Measurements from ENCODE around the gene PHF2. TPM values are rescaled to one million over a fixed set of nuclear protein-coding genes. Genes with fewer than 3 reads are reported as not detected.

PHF2 gene
- total RNA-seq, 2 donors from 2014 or later: 22.7 to 23.4 TPM

DNA sequence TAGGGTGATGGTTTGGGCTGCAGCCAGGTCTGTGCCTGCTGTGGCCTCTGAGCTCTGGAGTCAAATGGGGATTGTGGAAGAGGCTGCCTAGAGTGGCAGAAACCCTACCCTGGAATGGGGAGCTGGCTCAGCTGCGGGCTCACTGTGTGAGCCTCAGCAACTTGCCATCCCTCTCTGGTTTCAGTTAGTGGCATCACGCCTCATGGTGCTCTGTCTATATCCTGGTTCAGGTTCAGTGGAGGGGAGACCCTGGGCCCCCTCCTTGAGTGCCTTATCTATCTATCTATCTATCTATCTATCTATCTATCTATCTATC is 132.6 kb downstream of the PHF2 start:
- H3K4me3 ChIP-seq: no peak overlapping the region
- no peak overlapping the region for H3K27ac ChIP-seq
- H3K27me3 ChIP-seq: no peaks in the 10 kb centered on the region
- no peak for DNase-seq
- no peaks in the 10 kb centered on the region for H3K36me3 ChIP-seq
- no peak overlapping the region for H3K9ac ChIP-seq (ENCODE audit: low read depth in 2 of 2, low read length in 2 of 2)
- no peaks in the 10 kb centered on the region for H3K4me1 ChIP-seq
- intact Hi-C loops (cut with DNase I): no loop called here
- TF ChIP-seq, protein P1, sequence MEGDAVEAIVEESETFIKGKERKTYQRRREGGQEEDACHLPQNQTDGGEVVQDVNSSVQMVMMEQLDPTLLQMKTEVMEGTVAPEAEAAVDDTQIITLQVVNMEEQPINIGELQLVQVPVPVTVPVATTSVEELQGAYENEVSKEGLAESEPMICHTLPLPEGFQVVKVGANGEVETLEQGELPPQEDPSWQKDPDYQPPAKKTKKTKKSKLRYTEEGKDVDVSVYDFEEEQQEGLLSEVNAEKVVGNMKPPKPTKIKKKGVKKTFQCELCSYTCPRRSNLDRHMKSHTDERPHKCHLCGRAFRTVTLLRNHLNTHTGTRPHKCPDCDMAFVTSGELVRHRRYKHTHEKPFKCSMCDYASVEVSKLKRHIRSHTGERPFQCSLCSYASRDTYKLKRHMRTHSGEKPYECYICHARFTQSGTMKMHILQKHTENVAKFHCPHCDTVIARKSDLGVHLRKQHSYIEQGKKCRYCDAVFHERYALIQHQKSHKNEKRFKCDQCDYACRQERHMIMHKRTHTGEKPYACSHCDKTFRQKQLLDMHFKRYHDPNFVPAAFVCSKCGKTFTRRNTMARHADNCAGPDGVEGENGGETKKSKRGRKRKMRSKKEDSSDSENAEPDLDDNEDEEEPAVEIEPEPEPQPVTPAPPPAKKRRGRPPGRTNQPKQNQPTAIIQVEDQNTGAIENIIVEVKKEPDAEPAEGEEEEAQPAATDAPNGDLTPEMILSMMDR (IDR thresholded peaks at IDR 0.05): no peak
- H3K9me3 ChIP-seq: no peaks in the 10 kb centered on the region

DNA sequence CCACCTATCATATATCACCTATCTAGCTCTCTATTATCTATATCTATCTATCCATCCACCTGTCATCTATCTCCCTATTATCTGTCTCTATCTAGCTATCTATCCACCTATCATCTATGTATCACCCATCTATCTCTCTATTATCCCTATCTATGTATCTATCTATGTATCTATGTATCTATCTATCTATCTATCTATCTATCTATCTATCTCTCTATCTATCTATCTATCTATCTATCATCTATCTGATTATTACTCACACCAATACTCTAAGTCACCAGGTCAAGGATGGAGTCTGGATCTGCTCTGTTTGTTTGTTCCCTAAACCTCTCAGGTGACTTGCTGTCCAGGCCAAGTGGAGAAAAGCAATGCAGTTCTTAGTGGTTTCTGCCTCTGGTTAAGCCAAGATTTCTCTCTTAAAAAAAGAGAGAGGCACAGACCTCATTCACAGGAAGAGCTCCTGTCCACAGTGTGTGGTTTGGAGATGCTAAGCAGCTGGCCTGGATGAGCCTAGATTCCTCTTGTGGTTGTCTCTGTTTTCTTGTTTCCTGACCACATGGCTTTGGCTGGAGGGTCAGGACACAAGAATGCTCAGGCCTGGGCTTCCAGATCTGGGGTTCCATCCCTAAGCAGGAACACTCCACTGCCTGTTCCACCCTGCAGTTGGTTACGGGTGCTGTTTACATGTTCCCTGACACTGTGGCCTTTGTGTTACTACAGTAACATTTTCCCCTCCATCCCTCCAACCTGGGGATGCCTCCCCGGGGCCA is 133.4 kb downstream of the PHF2 start:
- H3K27ac ChIP-seq: no peak overlapping the region
- TF ChIP-seq, protein P1 (IDR thresholded peaks at IDR 0.05): no peak
- intact Hi-C loops (cut with DNase I): no loop called here

DNA sequence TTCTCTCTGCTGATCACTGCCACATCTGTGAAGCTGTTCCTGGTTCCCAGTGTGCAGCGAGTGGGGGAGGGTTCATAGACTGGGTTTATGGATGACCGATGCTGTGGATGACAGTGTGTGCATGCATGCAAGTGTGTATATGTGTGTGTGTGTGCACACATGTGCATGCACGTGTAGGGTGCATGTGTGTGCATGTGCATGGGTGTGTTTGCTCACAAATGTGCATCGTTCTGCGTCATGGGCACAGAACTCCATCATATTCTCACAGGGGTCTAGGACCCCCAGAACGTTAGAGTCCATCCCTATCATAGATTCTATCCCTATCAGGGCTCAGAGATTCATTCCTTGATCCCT is 134.0 kb downstream of the PHF2 start:
- DNase-seq: no peak
- intact Hi-C loops (cut with DNase I): no loop called here
- H3K27ac ChIP-seq: no peak overlapping the region
- TF ChIP-seq, protein P1 (IDR thresholded peaks at IDR 0.05): no peak
- no peak overlapping the region for H3K4me3 ChIP-seq
- H3K9me3 ChIP-seq: no peaks in the 10 kb centered on the region
- no peaks in the 10 kb centered on the region for H3K36me3 ChIP-seq
- no peaks in the 10 kb centered on the region for H3K27me3 ChIP-seq
- no peaks in the 10 kb centered on the region for H3K4me1 ChIP-seq
- no peak overlapping the region for H3K9ac ChIP-seq (ENCODE audit: low read depth in 2 of 2, low read length in 2 of 2)

More for the DNA sequence above, 133.4 kb downstream of the PHF2 start:
- H3K27me3 ChIP-seq: no peaks in the 10 kb centered on the region
- no peaks in the 10 kb centered on the region for H3K4me1 ChIP-seq
- H3K4me3 ChIP-seq: no peak overlapping the region
- DNase-seq: no peak
- no peak overlapping the region for H3K9ac ChIP-seq (ENCODE audit: low read depth in 2 of 2, low read length in 2 of 2)
- no peaks in the 10 kb centered on the region for H3K36me3 ChIP-seq
- no peaks in the 10 kb centered on the region for H3K9me3 ChIP-seq

DNA sequence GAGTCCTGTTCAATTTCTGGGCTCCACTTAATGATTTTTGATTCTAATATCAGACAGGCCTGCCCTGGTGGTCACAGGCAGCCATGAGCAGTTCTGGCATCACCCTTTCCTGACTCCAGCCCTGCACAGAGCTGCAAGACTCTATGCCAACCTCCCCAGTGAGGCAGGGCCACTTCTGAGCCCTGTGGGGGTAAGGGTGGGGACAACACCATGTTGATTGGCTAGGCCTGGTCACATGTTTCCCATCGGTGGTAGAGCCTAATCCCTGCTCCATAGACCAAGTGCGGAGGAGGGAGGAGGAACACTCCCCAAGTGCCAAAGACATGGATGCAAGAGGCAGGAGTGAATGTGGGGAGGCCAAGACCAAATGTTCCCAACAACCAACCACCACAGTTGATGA is 134.6 kb downstream of the PHF2 start:
- Histone ChIP-seq H3K27ac (no peak overlapping the region), H3K4me1 (no peaks in the 10 kb centered on the region), H3K36me3 (no peaks in the 10 kb centered on the region), H3K9ac (ENCODE audit: low read depth in 2 of 2, low read length in 2 of 2) (no peak overlapping the region), H3K4me3 (no peak overlapping the region), H3K9me3 (no peaks in the 10 kb centered on the region), H3K27me3 (no peaks in the 10 kb centered on the region)
- intact Hi-C loops (cut with DNase I): no loop called here
- DNase-seq: no peak
- TF ChIP-seq, protein P1 (IDR thresholded peaks at IDR 0.05): no peak

DNA sequence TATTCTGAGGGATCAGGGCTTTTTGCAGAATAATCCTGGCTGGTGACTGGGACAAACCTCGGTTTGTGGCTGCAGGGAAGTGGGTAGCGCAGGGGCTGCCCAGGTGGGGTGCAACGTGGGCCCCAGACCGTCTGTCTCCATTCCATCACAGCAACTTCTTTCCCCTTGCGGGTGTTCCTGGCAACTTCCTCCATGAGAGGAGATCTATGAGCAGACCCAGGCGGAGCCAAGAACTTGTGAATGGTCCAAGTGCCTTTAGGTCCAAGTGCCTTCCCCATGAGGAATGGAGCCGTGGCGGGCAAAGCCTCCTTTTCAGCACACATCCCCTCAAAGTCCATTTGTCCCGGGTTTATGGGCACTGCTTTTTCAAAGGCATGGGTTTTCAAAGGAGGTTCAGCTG is 136.5 kb downstream of the PHF2 start:
- Histone ChIP-seq H3K9me3 (no peaks in the 10 kb centered on the region), H3K9ac (ENCODE audit: low read depth in 2 of 2, low read length in 2 of 2) (no peak overlapping the region), H3K4me1 (no peaks in the 10 kb centered on the region), H3K27me3 (no peaks in the 10 kb centered on the region), H3K36me3 (no peaks in the 10 kb centered on the region), H3K27ac (no peak overlapping the region), H3K4me3 (no peak overlapping the region)
- TF ChIP-seq, protein P1 (IDR thresholded peaks at IDR 0.05): no peak
- intact Hi-C loops (cut with DNase I): no loop called here
- no peak for DNase-seq

Data from colonic mucosa (tissue), 4 donors.